ENCODE measurements around the gene B4GALNT1.

B4GALNT1 gene

GRCh38 chr12:57606399-57606798 is 26.6 kb downstream of the B4GALNT1 start:
- H3K4me3 ChIP-seq (ENCODE audit: low read depth, low read length): no peak overlapping the region
- TF ChIP-seq CTCF (IDR thresholded peaks at IDR 0.05; ENCODE audit: borderline replicate concordance, insufficient read depth, low read depth, low read length): no peak

GRCh38 chr12:57605811-57606311 is 27.1 kb downstream of the B4GALNT1 start:
- H3K4me3 ChIP-seq (ENCODE audit: low read depth, low read length): no peak overlapping the region
- TF ChIP-seq CTCF (IDR thresholded peaks at IDR 0.05; ENCODE audit: borderline replicate concordance, insufficient read depth, low read depth, low read length): no peak

DNA sequence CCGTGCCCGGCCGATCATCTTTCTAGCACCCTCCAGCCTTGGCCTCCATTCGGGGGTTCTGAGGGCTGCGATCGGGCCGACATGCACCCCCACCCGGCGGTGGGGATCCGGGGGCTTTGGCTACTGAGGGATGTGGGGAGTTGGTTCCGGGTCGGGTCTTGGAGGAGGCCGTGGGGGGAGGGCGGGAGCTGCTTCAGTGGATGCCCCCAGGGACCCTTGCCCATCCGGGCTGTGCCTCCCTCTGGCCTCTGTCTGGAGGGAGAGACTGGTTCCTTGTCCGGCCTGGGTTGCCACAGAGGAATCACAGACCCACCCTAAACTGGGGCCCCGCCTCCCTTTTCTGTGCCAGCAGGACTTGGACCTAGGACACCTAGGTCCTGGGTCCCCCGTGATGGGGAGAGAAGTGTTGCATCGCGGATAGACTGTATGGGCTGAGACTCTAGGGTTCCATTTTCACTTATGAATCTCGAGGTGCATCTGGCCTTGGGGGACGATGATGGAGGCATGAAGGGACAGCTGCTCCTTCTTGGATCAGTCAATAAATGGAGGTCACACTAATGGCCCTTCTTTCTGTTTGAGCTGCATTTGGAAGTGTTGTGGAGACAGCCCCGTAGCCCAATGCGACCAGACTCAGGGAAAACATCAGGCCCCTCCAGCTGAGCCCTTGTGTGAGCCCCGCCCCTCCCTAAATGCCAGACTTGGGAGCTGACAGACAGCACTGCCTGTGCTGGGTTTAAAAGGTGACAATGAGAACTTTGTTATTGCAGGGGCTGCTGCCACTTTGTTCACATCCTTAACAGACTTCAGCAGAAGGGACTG is 27.8 kb downstream of the B4GALNT1 start:
- no peak for TF ChIP-seq CTCF (IDR thresholded peaks at IDR 0.05; ENCODE audit: borderline replicate concordance, insufficient read depth, low read depth, low read length)
- H3K4me3 ChIP-seq (ENCODE audit: low read depth, low read length): peak overlapping the region; percentile 70

GRCh38 chr12:57604454-57604991 is 28.5 kb downstream of the B4GALNT1 start, which contains the start of gene DTX3:
Gene DTX3, plus strand, starts transcription at chr12:57604824. Its CDS starts 1,694 bp downstream, at chr12:57606518.
- H3K4me3 ChIP-seq (ENCODE audit: low read depth, low read length): peak within 1 kb of the TSS; percentile 70
- no peak for TF ChIP-seq CTCF (IDR thresholded peaks at IDR 0.05; ENCODE audit: borderline replicate concordance, insufficient read depth, low read depth, low read length)

GRCh38 chr12:57603815-57604453 is 29.1 kb downstream of the B4GALNT1 start:
- peak overlapping the region; percentile 70 for H3K4me3 ChIP-seq (ENCODE audit: low read depth, low read length)

DNA sequence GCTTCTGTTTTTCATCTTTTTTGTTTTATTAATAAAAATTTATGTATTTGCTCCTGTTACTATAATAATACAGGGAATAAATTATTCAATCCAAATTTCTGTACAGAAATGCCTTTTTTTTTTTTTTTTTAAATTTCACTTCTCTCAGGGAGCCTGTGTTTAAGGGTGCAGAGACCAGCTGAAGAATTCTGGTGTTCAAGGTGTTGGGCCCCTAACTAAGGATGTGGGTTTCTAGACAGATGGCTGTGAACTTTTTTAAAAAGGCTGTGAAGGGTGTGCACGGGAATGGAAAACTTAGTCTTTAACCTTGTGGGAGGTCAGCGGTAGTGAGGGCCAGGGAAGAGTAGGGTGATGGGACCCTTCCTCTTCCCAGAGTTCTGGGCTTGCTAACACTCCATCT is 29.7 kb downstream of the B4GALNT1 start:
- H3K4me3 ChIP-seq (ENCODE audit: low read depth, low read length): no peak overlapping the region
- no peak for TF ChIP-seq CTCF (IDR thresholded peaks at IDR 0.05; ENCODE audit: borderline replicate concordance, insufficient read depth, low read depth, low read length)

More at GRCh38 chr12:57603815-57604453, 29.1 kb downstream of the B4GALNT1 start:
- no peak for TF ChIP-seq CTCF (IDR thresholded peaks at IDR 0.05; ENCODE audit: borderline replicate concordance, insufficient read depth, low read depth, low read length)
